22Rv1 (cell line): Measurements from ENCODE around the gene RPL36.

Experiments
- H3K27ac ChIP-seq: fragments of 450-650 bp; 2 replicates; pipeline ENCODE4 v1.5.1; 2017
- CTCF ChIP-seq: fragments of 450-650 bp; IDR thresholded peaks from 2 replicates; pipeline ENCODE4 v1.5.1; 2017; ENCODE audit warnings: mild to moderate bottlenecking
- ZFX ChIP-seq: fragments of 450-650 bp; IDR thresholded peaks from 2 replicates; pipeline ENCODE4 v1.6.1; 2017; ENCODE audit warnings: antibody characterized with exemption, borderline replicate concordance

Gene RPL36

GRCh38 chr19:5713228-5713627 is 23.1 kb downstream of the RPL36 start:
- H3K27ac ChIP-seq: no peak overlapping the region
- TF ChIP-seq CTCF (no peak), ZFX (no peak)

DNA sequence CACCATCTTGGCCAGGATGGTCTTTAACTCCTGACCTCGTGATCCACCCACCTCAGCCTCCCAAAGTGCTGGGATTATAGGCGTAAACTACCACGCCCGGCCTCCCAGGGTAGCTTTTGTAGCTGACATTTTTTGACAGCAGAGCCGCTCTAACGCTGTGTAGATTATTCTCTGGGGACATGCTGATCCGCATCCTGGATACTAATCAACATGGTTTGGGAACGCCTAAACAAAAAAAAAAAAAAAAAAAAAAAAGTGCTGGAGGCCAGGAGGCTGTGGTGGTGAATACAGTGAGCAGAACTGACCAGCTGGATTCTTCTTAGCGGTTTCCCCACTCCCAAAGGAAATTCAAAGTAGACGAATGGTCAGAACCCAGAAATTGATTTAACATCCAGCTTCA is 24.7 kb downstream of the RPL36 start:
- H3K27ac ChIP-seq: no peak overlapping the region
- TF ChIP-seq ZFX (no peak), CTCF (no peak)

- 0 out of 2 replicates have a peak overlapping the region, but pooled peaks have one; percentile 95 for H3K27ac ChIP-seq
- TF ChIP-seq CTCF: no peak
- TF ChIP-seq ZFX: no peak
Measured at GRCh38 chr19:5717215-5717935, 27.3 kb downstream of the RPL36 start.

DNA sequence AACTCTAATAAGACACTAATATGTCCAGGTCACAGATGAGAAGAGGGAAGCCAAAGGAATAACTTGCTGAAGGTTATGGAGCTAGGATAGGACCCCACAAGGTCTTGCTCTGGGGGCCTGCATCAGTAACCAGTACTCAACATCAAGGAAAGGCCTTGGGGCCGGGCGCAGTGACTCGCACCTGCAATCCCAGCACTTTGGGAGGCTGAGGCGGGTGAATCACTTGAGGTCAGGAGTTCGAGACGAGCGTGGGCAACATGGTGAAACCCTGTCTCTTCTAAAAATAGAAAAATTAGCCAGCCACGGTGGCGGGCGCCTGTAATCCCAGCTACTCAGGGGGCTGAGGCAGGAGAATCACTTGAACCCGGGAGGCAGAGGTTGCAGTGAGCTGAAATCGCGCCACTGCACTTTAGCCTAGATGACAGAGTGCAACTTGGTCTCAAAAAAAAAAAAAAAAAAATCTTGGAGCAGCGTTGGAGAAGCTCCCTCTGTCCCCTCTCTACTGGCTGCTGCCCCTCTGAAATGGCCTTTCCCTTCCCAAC is 28.0 kb downstream of the RPL36 start:
- H3K27ac ChIP-seq: peak overlapping the region; percentile 95

DNA sequence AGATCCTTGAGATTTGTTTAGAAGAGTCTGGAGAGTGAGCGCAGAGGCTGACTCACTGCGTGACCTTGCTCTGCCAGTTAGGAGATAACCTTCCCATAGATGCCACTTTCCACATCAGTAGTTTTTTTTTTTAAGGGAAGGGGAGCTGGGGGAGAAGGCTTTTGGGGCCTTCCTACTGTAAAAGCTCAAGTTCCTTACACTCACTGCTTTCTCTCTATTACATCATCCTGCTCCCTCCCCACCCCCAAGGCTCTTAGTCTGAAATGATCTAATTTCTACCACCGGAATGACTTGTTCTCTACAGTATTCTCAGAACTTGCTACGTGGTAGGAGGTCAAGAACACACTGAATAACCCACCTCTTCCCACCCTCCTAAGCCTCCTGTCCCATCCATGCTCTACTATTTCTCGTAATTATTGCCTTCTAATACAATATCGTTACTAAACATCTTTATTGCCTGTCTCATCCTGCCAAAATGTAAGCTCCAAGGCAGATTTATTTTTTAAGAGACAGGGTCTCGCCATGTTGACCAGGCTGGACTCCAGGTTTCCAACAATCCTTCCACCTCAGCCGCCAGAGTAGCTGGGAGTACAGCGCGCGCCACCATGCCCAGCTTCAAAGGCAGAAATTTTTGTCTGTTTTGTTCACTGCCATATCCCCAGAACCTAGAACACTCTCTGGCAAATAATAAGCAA is 28.6 kb downstream of the RPL36 start:
- TF ChIP-seq ZFX: no peak
- no peak for TF ChIP-seq CTCF
- peak overlapping the region; percentile 95 for H3K27ac ChIP-seq

More for the DNA sequence above, 28.0 kb downstream of the RPL36 start:
- TF ChIP-seq CTCF: no peak
- no peak for TF ChIP-seq ZFX

DNA sequence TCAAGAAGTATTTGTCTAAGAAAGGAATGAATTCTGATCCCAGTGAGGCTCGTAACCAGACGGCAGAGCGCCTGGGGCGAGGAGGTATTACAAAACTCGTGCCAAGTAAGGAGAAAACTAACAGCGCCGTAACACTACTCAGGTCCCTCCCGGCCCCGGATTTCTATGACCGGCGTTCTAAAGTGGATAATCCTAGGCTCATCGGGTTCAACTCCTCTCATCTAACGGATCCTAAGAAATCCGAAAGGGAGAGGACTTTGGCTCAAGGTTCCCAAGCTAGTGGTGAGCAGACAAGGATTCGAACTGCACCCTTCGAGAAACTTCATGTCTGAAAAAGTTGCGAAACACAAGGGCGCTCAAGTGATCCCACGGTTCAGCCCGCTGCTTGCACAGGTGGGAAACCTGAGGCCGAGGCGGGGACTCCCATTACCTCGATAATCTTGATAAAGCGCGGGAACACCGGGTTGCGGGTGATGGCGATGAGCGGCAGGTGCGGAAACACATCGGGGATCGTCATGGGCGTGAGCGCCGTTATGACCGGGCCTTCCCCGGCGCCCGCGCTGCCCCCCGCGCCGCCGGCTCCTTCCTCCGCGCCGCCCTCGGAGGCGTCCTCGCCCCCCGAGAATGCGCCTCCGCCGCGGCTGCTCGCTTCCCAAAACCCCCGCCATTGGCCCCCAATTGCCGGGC is 29.3 kb downstream of the RPL36 start:
- peak overlapping the region; percentile 95 for H3K27ac ChIP-seq
- TF ChIP-seq CTCF: no peak
- TF ChIP-seq ZFX: no peak
